Smooth muscle cell of the brain vasculature (primary cell): ENCODE results near the gene TXNDC11.

ENCODE experiments used
- DNase-seq: peaks from one replicate; pipeline ENCODE4 v3.0.0-alpha.2; 2012; ENCODE audit warnings: low read depth, low spot score

Gene TXNDC11

GRCh38 chr16:11675561-11676511 lies 66.8 kb downstream of the TXNDC11 start:
- no peak for DNase-seq

- DNase-seq = no peak
Observed at GRCh38 chr16:11674818-11675560, 67.7 kb downstream of the TXNDC11 start.

- DNase-seq = no peak
Observed at GRCh38 chr16:11674001-11674817, 68.4 kb downstream of the TXNDC11 start.

GRCh38 chr16:11673091-11674000 lies 69.3 kb downstream of the TXNDC11 start:
- no peak for DNase-seq

- DNase-seq = no peak
Observed at GRCh38 chr16:11672206-11673090, 70.2 kb downstream of the TXNDC11 start.

GRCh38 chr16:11671676-11672075 lies 71.0 kb downstream of the TXNDC11 start:
- no peak for DNase-seq

- no peak for DNase-seq
Observed at GRCh38 chr16:11671271-11671670, 71.4 kb downstream of the TXNDC11 start.

- no peak for DNase-seq
Observed at GRCh38 chr16:11670171-11671131, 72.2 kb downstream of the TXNDC11 start.

- DNase-seq = no peak
Observed at GRCh38 chr16:11669380-11670146, 73.1 kb downstream of the TXNDC11 start.

GRCh38 chr16:11668623-11669379 lies 73.9 kb downstream of the TXNDC11 start:
- DNase-seq = no peak

- DNase-seq = peak; percentile 57
Observed at GRCh38 chr16:11667824-11668622, 74.6 kb downstream of the TXNDC11 start, which contains the start of gene SNN. SNN (plus strand) TSS chr16:11668455; CDS start chr16:11676060, 7,605 bp downstream.

- DNase-seq = no peak
Observed at GRCh38 chr16:11667221-11667823, 75.3 kb downstream of the TXNDC11 start.

- DNase-seq = no peak
Observed at GRCh38 chr16:11666103-11667055, 76.3 kb downstream of the TXNDC11 start.

GRCh38 chr16:11665071-11665491 lies 77.6 kb downstream of the TXNDC11 start:
- DNase-seq = no peak
